ENCODE results near the gene HSPH1.

The HSPH1 gene

GRCh38 chr13:31093145-31093885 is 68.4 kb downstream of the HSPH1 start:
- DNase-seq: no peak

GRCh38 chr13:31092646-31093045 is 69.1 kb downstream of the HSPH1 start:
- DNase-seq: no peak

GRCh38 chr13:31090961-31091624 is 70.6 kb downstream of the HSPH1 start:
- DNase-seq: no peak

- DNase-seq: no peak
Measured at GRCh38 chr13:31090096-31090495, 71.6 kb downstream of the HSPH1 start.

- DNase-seq: no peak
Measured at GRCh38 chr13:31089649-31090048, 72.1 kb downstream of the HSPH1 start.

- no peak for DNase-seq
Measured at GRCh38 chr13:31088826-31089420, 72.8 kb downstream of the HSPH1 start.

Data from activated T-cell treated with anti-CD3 and anti-CD28 coated beads, Interleukin-2, amount 50 U/mL, for 48 hours (primary cell).